Adrenal gland (tissue), 19 donors: ENCODE results near the gene PHF20. TPM values are rescaled to one million over a fixed set of nuclear protein-coding genes. Genes with fewer than 3 reads are reported as not detected.
"Not testable (repeated sequence)": the region's sequence is repeated elsewhere in the genome, so short reads cannot be mapped to it uniquely, and the experiment has no call there.

Experiments
- DNase-seq, 7 donors: peaks; one replicate each; pipeline ENCODE4 v3.0.0-alpha.2; 2019 to 2020
- H3K27ac ChIP-seq, 5 donors: fragments of 200-600 bp; sonication (generic) in 4 of 5; 1 replicate in 3 of 5; 2 replicates in 2 of 5; pipeline versions ENCODE4 v1.5.1 to v1.8.0; 2016 to 2020; ENCODE audit warnings: mild to moderate bottlenecking in 1 of 5
- H3K27me3 ChIP-seq: fragments of 200-600 bp; 2 replicates; pipeline ENCODE4 v1.8.0; 2021
- H3K36me3 ChIP-seq, 2 donors: fragments of 200-600 bp; replicated peaks in 1 of 2; 1 replicate in 1 of 2; 2 replicates in 1 of 2; pipeline versions ENCODE4 v1.5.1 to v1.8.0; 2018 to 2022
- H3K4me1 ChIP-seq, 2 donors: fragments of 200-600 bp; replicated peaks in 1 of 2; 1 replicate in 1 of 2; 2 replicates in 1 of 2; pipeline versions ENCODE4 v1.5.1 to v1.8.0; 2018 to 2021
- H3K4me3 ChIP-seq, 4 donors: fragments of 200-600 bp; sonication (generic) in 3 of 4; one replicate each; pipeline ENCODE4 v1.5.1; 2016 to 2018
- H3K9me3 ChIP-seq, 3 donors: fragments of 200-600 bp; sonication (generic) in 1 of 3; replicated peaks in 1 of 3; 1 replicate in 2 of 3; 2 replicates in 1 of 3; pipeline versions ENCODE4 v1.5.1 to v1.8.0; 2016 to 2021
- CTCF ChIP-seq, 6 experiments: fragments of 450-650 bp in 4 of 6; fragments of 200-600 bp in 2 of 6; sonication (generic) in 1 of 6; IDR thresholded peaks; 1 replicate in 5 of 6; 2 replicates in 1 of 6; pipeline versions ENCODE4 v1.5.1 to v1.8.0; 2016 to 2021; ENCODE audit warnings: antibody characterized with exemption in 6 of 6, mild to moderate bottlenecking in 2 of 6, moderate library complexity in 1 of 6
- POLR2A ChIP-seq, 2 donors: fragments of 450-650 bp; IDR thresholded peaks; one replicate each; pipeline ENCODE4 v1.6.1; 2017; ENCODE audit warnings: antibody characterized with exemption in 2 of 2, mild to moderate bottlenecking in 2 of 2, moderate library complexity in 1 of 2
- WGBS, 4 donors: extraction: QIAGEN DNeasy Blood & Tissue Kit in 2 of 4; methylation state at CpG; one replicate each; pipeline versions ENCODE4 v1.1.5 to v1.1.7; 2013 to 2017; 5-methylcytosine and 5-hydroxymethylcytosine counted together
- intact Hi-C, 2 donors: fragments of 100-400 bp; cut with DNase I; formaldehyde crosslinking; loops; one replicate each; pipeline versions ENCODE4 v1.14.1 to v1.15.0; 2022 to 2023
- long read RNA-seq, 10 donors: library from polyadenylated mRNA in 3 of 10; unstranded in 2 of 10; stranded (forward) in 1 of 10; transcript quantifications; one replicate each; pipeline ENCODE4 v2.0.0 and lab custom pipeline, GENCODE V29; 2021 to 2026
- polyA plus RNA-seq, 3 donors: library from polyadenylated mRNA; stranded (reverse); fragments of 200-250 nt in 2 of 3; fragments of 350-450 nt in 1 of 3; fragmentation: Illumina TruSeq in 1 of 3; extraction: RNeasy Lipid Tissue Mini Kit (QIAGEN cat#74804) in 1 of 3; gene quantifications; one replicate each; pipeline ENCODE4 v1.2.3, GENCODE V29; 2013 to 2014
- total RNA-seq, 9 donors: library from RNA; depleted of rRNA in 4 of 9; stranded (reverse); fragments of >200 nt in 4 of 9; fragments of 120-200 nt in 1 of 9; fragmentation: NEBNext Ultra II Directional in 1 of 9; extraction: Animal tissue kit (Norgen Biotek cat#: 25700) in 1 of 9; gene quantifications; one replicate each; pipeline versions ENCODE4 v1.1.0 to v1.2.4, GENCODE V29; 2013 to 2023
- donor health status: healthy with polysubstance abuse.
- donor health status: Bipolar disorder and iron deficiency.
- donor health status: DM: yes; HTN: yes; CAD: no.
- donor health status: DM: no; HTN: no; CAD: no.
- donor health status: DM: no; HTN: no; CAD: no.
- donor health status: DM: yes; HTN: yes; CAD: no.

Gene PHF20
- 10 to 100 TPM; 17.0 to 45.1 (median 32.1) TPM for total RNA-seq
- polyA plus RNA-seq = 10 to 100 TPM; 15.0 to 27.8 (median 17.8) TPM
- long read RNA-seq, donor 1, full-length matches to known transcripts = 5 of 5 reads
- long read RNA-seq, donor 1, partial matches to known transcripts = 0 of 5 reads
- long read RNA-seq, donor 1, other reads (novel, unspliced or antisense) = 0 of 5 reads
- long read RNA-seq, donor 2, transcript PHF20-216 (2 exons, 618 nt) = major isoform, 5 of 5 reads
- long read RNA-seq, donor 2, partial matches to known transcripts = 0 of 5 reads
- long read RNA-seq, donor 2, other reads (novel, unspliced or antisense) = 0 of 5 reads
- long read RNA-seq, donor 3, partial matches to known transcripts = 0 of 1 reads
- long read RNA-seq, donor 3, other reads (novel, unspliced or antisense) = 0 of 1 reads
- long read RNA-seq, donor 4, partial matches to known transcripts = 25 of 32 reads
- long read RNA-seq, donor 4, other reads (novel, unspliced or antisense) = 6 of 32 reads
- long read RNA-seq, donor 5, full-length matches to known transcripts = 13 of 29 reads
- long read RNA-seq, donor 5, partial matches to known transcripts = 5 of 29 reads
- long read RNA-seq, donor 5, other reads (novel, unspliced or antisense) = 11 of 29 reads
- long read RNA-seq, donor 6, partial matches to known transcripts = 7 of 14 reads
- long read RNA-seq, donor 6, other reads (novel, unspliced or antisense) = 5 of 14 reads
- long read RNA-seq, donor 7, transcript PHF20-216 (2 exons, 618 nt) = major isoform, 6 of 6 reads
- long read RNA-seq, donor 7, partial matches to known transcripts = 0 of 6 reads
- long read RNA-seq, donor 7, other reads (novel, unspliced or antisense) = 0 of 6 reads
- long read RNA-seq, donor 8, full-length matches to known transcripts = 4 of 367 reads
- long read RNA-seq, donor 8, partial matches to known transcripts = 363 of 367 reads
- long read RNA-seq, donor 8, other reads (novel, unspliced or antisense) = 0 of 367 reads
- long read RNA-seq, donor 9, partial matches to known transcripts = 0 of 2 reads
- long read RNA-seq, donor 9, other reads (novel, unspliced or antisense) = 0 of 2 reads
- long read RNA-seq, donor 10, partial matches to known transcripts = 0 of 32 reads
- long read RNA-seq, donor 10, other reads (novel, unspliced or antisense) = 30 of 32 reads

DNA sequence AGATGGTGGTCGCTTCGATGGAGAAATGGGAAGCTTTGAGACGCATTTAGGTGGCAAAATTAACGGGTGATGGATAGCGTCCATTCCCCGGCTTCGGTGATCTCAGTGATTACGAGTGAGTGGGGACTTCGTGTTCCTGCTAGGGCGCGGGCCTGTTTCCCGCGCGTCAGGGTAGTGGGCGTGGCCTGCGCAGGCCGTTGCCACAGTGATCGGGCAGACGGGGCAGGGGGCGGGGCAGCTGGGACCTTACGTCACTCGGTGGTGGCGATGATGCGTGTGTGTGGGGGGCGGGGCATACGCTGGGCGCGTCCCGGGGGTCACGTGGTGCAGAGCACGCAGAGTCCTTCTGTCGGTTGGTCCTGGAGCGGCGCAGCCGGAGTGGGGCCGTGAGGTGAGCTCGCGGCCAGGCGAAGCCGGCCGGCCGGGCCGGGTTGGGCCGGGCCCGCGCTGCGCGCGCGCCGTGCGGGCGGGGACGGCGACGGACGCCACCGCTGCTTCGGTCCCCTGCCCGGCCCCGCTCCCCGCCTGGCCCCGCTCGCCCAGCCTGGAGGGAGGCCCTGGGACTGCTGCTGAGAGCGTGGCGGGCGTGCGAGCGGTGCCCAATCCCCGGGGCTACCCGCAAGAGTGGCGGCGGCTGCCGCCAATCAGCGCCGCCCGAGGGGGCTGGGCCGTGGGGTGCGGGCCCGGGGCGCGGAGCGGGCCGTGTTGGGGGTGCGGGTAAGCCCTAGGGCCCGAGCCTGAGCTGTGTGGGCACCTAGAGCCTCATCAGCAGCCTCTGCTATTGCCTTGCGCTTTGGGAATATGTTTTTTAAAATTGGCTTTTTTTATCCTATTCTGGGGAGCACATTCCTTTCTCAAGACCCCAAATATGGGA, at the start of gene PHF20:
PHF20 (plus strand) TSS at position 327 of the 874 bp plus-strand sequence. CDS start 29,508 bp downstream, outside the sequence.
- 2 to 12% (median 4%) methylated on average over 18 to 87 of the region's 87 CpGs for WGBS, 4 donors
- TF ChIP-seq CTCF (IDR thresholded peaks at IDR 0.05) (peak in 2 of 6 experiments; percentile 29 to 53), POLR2A (IDR thresholded peaks at IDR 0.05) (peak; percentile 88 to 93)
- peaks cover 38 to 63% of the 10 kb centered on the region in 2 donors for H3K4me1 ChIP-seq

GRCh38 chr20:35723275-35723639, 48.6 kb upstream of the PHF20 start:
- intact Hi-C loops = loop anchor here (10.0 kb wide), 1 partner anchor 162 kb away; no protein-coding TSS in a partner anchor
- not testable (repeated sequence) for H3K9me3 ChIP-seq, H3K27ac ChIP-seq, DNase-seq, H3K4me3 ChIP-seq, H3K27me3 ChIP-seq
- Histone ChIP-seq H3K4me1 (peaks cover 0 to 21% of the 10 kb centered on the region in 2 donors), H3K36me3 (peaks cover 0 to 100% of the 10 kb centered on the region in 2 donors)
- 79 to 93% (median 87%) methylated on average over 4 of the region's 4 CpGs for WGBS, 4 donors

More for the DNA sequence above, at the start of gene PHF20:
- Histone ChIP-seq H3K36me3 (peaks cover 0 to 5% of the 10 kb centered on the region in 2 donors), H3K9me3 (no peaks in the 10 kb centered on the region), H3K4me3 (peak within 1 kb of the TSS in 3 of 4 donors; percentile 55 to 86 (median 68)), H3K27ac (peak within 1 kb of the TSS; percentile 60 to 100 (median 90)), H3K27me3 (no peaks in the 10 kb centered on the region)
- DNase-seq = peak; percentile 99 to 100 (median 100)
- intact Hi-C loops = no loop called here

- WGBS, 4 donors = 89 to 92% (median 89%) methylated on average over 12 of the region's 12 CpGs
- not testable (repeated sequence) for H3K27ac ChIP-seq, H3K9me3 ChIP-seq, DNase-seq, H3K27me3 ChIP-seq, H3K4me3 ChIP-seq
- H3K4me1 ChIP-seq = peaks cover 0 to 21% of the 10 kb centered on the region in 2 donors
- peaks cover 0 to 100% of the 10 kb centered on the region in 2 donors for H3K36me3 ChIP-seq
- intact Hi-C loops = loop anchor here (10.0 kb wide), 1 partner anchor 161 kb away; no protein-coding TSS in a partner anchor
Measured at GRCh38 chr20:35723652-35724320, 48.0 kb upstream of the PHF20 start.

GRCh38 chr20:35724321-35725230, 47.2 kb upstream of the PHF20 start:
- no peak for DNase-seq
- TF ChIP-seq POLR2A (IDR thresholded peaks at IDR 0.05) = no peak
- TF ChIP-seq CTCF (IDR thresholded peaks at IDR 0.05) = no peak
- Histone ChIP-seq H3K36me3 (peaks cover 0 to 100% of the 10 kb centered on the region in 2 donors), H3K4me1 (peaks cover 0 to 28% of the 10 kb centered on the region in 2 donors), H3K9me3 (no peaks in the 10 kb centered on the region), H3K4me3 (no peak overlapping the region), H3K27me3 (no peaks in the 10 kb centered on the region), H3K27ac (no peak overlapping the region)
- WGBS, 4 donors = 80 to 82% (median 81%) methylated on average over 13 of the region's 13 CpGs
- intact Hi-C loops = loop anchor here (10.0 kb wide), 1 partner anchor 160 kb away; no protein-coding TSS in a partner anchor
